HEK293 (cell line): ENCODE data around the gene POR.

Experiments used
- CTCF ChIA-PET: fragments of 350-600 bp; formaldehyde crosslinking; extraction: SDS; loops from one replicate; lab custom pipeline; 2021; ENCODE audit warnings: antibody characterized with exemption; lab: Yijun Ruan, JAX
- POLR2A ChIA-PET: fragments of 300-600 bp; formaldehyde crosslinking; extraction: SDS; loops from one replicate; lab custom pipeline; 2020; ENCODE audit warnings: antibody characterized with exemption, inconsistent platforms; lab: Yijun Ruan, JAX
- H3K27ac ChIP-seq: fragments of 200-500 bp; sonication (Bioruptor generic); 2 replicates; pipeline ENCODE4 v1.5.1; 2014; ENCODE audit warnings: low read depth, low read length, control low read depth, inconsistent platforms; ENCODE audit errors: extremely low read depth
- H3K36me3 ChIP-seq, 2 experiments: fragments of 200-500 bp in 1 of 2; sonication (Bioruptor generic) in 1 of 2; 1 replicate in 1 of 2; 2 replicates in 1 of 2; pipeline ENCODE4 v1.5.1; 2014 to 2017; ENCODE audit warnings: inconsistent platforms in 2 of 2, low read length in 2 of 2; ENCODE audit not compliant: control insufficient read depth in 2 of 2, insufficient read depth in 1 of 2
- H3K4me1 ChIP-seq: fragments of 200-500 bp; sonication (Bioruptor generic); 2 replicates; pipeline ENCODE4 v1.5.1; 2014; ENCODE audit warnings: mild to moderate bottlenecking, low read length, inconsistent platforms; ENCODE audit not compliant: control insufficient read depth, insufficient read depth
- H3K4me3 ChIP-seq: 2 replicates; pipeline ENCODE4 v1.5.1; 2011; ENCODE audit warnings: low read depth, mild to moderate bottlenecking, control low read depth, low read length, moderate library complexity
- H3K9me3 ChIP-seq: fragments of 200-500 bp; sonication (Bioruptor generic); 2 replicates; pipeline ENCODE4 v1.5.1; 2014; ENCODE audit warnings: low read depth, low read length, inconsistent platforms; ENCODE audit not compliant: control insufficient read depth, insufficient read depth
- ELK4 ChIP-seq: IDR thresholded peaks from 2 replicates; pipeline ENCODE4 v1.6.1; 2011; ENCODE audit warnings: mild to moderate bottlenecking, low read depth, low read length, borderline replicate concordance
- GLI2 ChIP-seq: fragments of 450-650 bp; formaldehyde crosslinking; IDR thresholded peaks from 2 replicates; pipeline ENCODE4; 2017; ENCODE audit warnings: missing biosample characterization, missing genetic modification characterization, low read depth, borderline replicate concordance
- GLI4 ChIP-seq: fragments of 450-650 bp; formaldehyde crosslinking; IDR thresholded peaks from 2 replicates; pipeline ENCODE4 v1.5.1; 2016; ENCODE audit warnings: missing biosample characterization, missing genetic modification characterization
- HOXA7 ChIP-seq: sonication (generic); formaldehyde crosslinking; IDR thresholded peaks from 2 replicates; pipeline ENCODE4 v1.8.1; 2022; ENCODE audit warnings: missing genetic modification reagents, borderline replicate concordance
- INSM2 ChIP-seq: fragments of 450-650 bp; formaldehyde crosslinking; IDR thresholded peaks from 2 replicates; pipeline ENCODE4 v1.5.1; 2016; ENCODE audit warnings: missing biosample characterization, missing genetic modification characterization
- MEIS1 ChIP-seq: sonication (generic); formaldehyde crosslinking; IDR thresholded peaks from 2 replicates; pipeline ENCODE4 v1.8.1; 2022; ENCODE audit warnings: missing genetic modification reagents, mild to moderate bottlenecking, borderline replicate concordance
- PRDM1 ChIP-seq: fragments of 450-650 bp; formaldehyde crosslinking; IDR thresholded peaks from 2 replicates; pipeline ENCODE4; 2016; ENCODE audit warnings: missing biosample characterization, missing genetic modification characterization
- ZEB2 ChIP-seq: fragments of 450-650 bp; formaldehyde crosslinking; IDR thresholded peaks from 2 replicates; pipeline ENCODE4 v1.5.1; 2016; ENCODE audit warnings: missing biosample characterization, missing genetic modification characterization
- ZFHX2 ChIP-seq: fragments of 450-650 bp; formaldehyde crosslinking; conservative IDR thresholded peaks from 2 replicates; pipeline ENCODE4 v1.5.1; 2016; ENCODE audit warnings: missing biosample characterization, missing genetic modification characterization
- ZFP37 ChIP-seq: fragments of 450-650 bp; formaldehyde crosslinking; IDR thresholded peaks from 2 replicates; pipeline ENCODE4 v1.5.1; 2016; ENCODE audit warnings: missing biosample characterization, missing genetic modification characterization
- ZFP69B ChIP-seq: fragments of 450-650 bp; formaldehyde crosslinking; IDR thresholded peaks from 2 replicates; pipeline ENCODE4 v1.5.1; 2016; ENCODE audit warnings: missing biosample characterization, missing genetic modification characterization
- ZNF169 ChIP-seq: fragments of 450-650 bp; formaldehyde crosslinking; IDR thresholded peaks from 2 replicates; pipeline ENCODE4 v1.5.1; 2016; ENCODE audit warnings: missing biosample characterization, missing genetic modification characterization
- ZNF214 ChIP-seq: fragments of 450-650 bp; formaldehyde crosslinking; IDR thresholded peaks from 2 replicates; pipeline ENCODE4 v1.5.1; 2017; ENCODE audit warnings: missing biosample characterization, mild to moderate bottlenecking, missing genetic modification characterization, borderline replicate concordance
- ZNF426 ChIP-seq: fragments of 450-650 bp; formaldehyde crosslinking; IDR thresholded peaks from 2 replicates; pipeline ENCODE4 v1.5.1; 2017; ENCODE audit warnings: missing biosample characterization, missing genetic modification characterization, mild to moderate bottlenecking, inconsistent platforms, moderate library complexity
- ZNF558 ChIP-seq: fragments of 450-650 bp; formaldehyde crosslinking; IDR thresholded peaks from 2 replicates; pipeline ENCODE4 v1.5.1; 2016; ENCODE audit warnings: missing biosample characterization, missing genetic modification characterization
- ZNF610 ChIP-seq: fragments of 450-650 bp; formaldehyde crosslinking; IDR thresholded peaks from 2 replicates; pipeline ENCODE4 v1.5.1; 2016; ENCODE audit warnings: missing biosample characterization, missing genetic modification characterization, borderline replicate concordance
- ZNF629 ChIP-seq: fragments of 450-650 bp; formaldehyde crosslinking; IDR thresholded peaks from 2 replicates; pipeline ENCODE4 v1.5.1; 2017; ENCODE audit warnings: missing biosample characterization, missing genetic modification characterization
- ZNF747 ChIP-seq: fragments of 450-650 bp; formaldehyde crosslinking; IDR thresholded peaks from 2 replicates; pipeline ENCODE4 v1.5.1; 2016; ENCODE audit warnings: missing biosample characterization, missing genetic modification characterization
- ZSCAN23 ChIP-seq: fragments of 450-650 bp; formaldehyde crosslinking; IDR thresholded peaks from 2 replicates; pipeline ENCODE4 v1.5.1; 2016; ENCODE audit warnings: missing biosample characterization, missing genetic modification characterization

POR gene

GRCh38 chr7:75945297-75946168, 30.6 kb downstream of the POR start:
- Histone ChIP-seq H3K27ac (no peak overlapping the region), H3K4me1 (no peaks in the 10 kb centered on the region), H3K36me3 (no peaks in the 10 kb centered on the region; a peak in 1 of 3 replicates), H3K9me3 (no peaks in the 10 kb centered on the region), H3K4me3 (no peak overlapping the region)
- TF ChIP-seq ZNF558, result peak; percentile 94
- TF ChIP-seq ZFP69B (tag by site-specific recombination), result no peak
- POLR2A ChIA-PET, result no interaction called here
- CTCF ChIA-PET, result no interaction called here

GRCh38 chr7:75946207-75946855, 31.4 kb downstream of the POR start:
- Histone ChIP-seq H3K4me1 (no peaks in the 10 kb centered on the region), H3K4me3 (no peak overlapping the region), H3K27ac (no peak overlapping the region), H3K36me3 (no peaks in the 10 kb centered on the region; a peak in 1 of 3 replicates), H3K9me3 (no peaks in the 10 kb centered on the region)
- ChIA-PET POLR2A (no interaction called here), CTCF (interaction anchor here (0.9 kb wide), 1 partner anchor 10 kb away, joined by 3 read pairs; no protein-coding TSS in a partner anchor)
- TF ChIP-seq ZNF629 (no peak), ZNF747 (tag by site-specific recombination) (no peak), ZFHX2 (tag by site-specific recombination) (no peak)

GRCh38 chr7:75948179-75948578, 33.2 kb downstream of the POR start:
- H3K36me3 ChIP-seq, result no peaks in the 10 kb centered on the region
- H3K27ac ChIP-seq, result no peak overlapping the region
- TF ChIP-seq ZEB2 (tag by site-specific recombination) (no peak), GLI4 (tag by site-specific recombination) (no peak), PRDM1 (tag by site-specific recombination) (no peak), ZNF169 (tag by site-specific recombination) (no peak), GLI2 (no peak), ZSCAN23 (tag by site-specific recombination) (no peak), ZNF610 (no peak), HOXA7 (CRISPR knock-in tag) (no peak), INSM2 (tag by site-specific recombination) (no peak), ZFP37 (tag by site-specific recombination) (no peak), ELK4 (no peak), ZNF426 (tag by site-specific recombination) (no peak), MEIS1 (CRISPR knock-in tag) (no peak), ZNF214 (tag by site-specific recombination) (no peak)
- ChIA-PET POLR2A (interaction anchor here (1.5 kb wide), 1 partner anchor 33 kb away, joined by 6 read pairs; no protein-coding TSS in a partner anchor), CTCF (interaction anchor here (0.6 kb wide), 1 partner anchor 1357 kb away, joined by 4 read pairs; no protein-coding TSS in a partner anchor)
- H3K9me3 ChIP-seq, result no peaks in the 10 kb centered on the region
- no peak overlapping the region for H3K4me3 ChIP-seq
- no peaks in the 10 kb centered on the region for H3K4me1 ChIP-seq
